ENCODE data around the gene GPRIN3.

GPRIN3 gene

DNA sequence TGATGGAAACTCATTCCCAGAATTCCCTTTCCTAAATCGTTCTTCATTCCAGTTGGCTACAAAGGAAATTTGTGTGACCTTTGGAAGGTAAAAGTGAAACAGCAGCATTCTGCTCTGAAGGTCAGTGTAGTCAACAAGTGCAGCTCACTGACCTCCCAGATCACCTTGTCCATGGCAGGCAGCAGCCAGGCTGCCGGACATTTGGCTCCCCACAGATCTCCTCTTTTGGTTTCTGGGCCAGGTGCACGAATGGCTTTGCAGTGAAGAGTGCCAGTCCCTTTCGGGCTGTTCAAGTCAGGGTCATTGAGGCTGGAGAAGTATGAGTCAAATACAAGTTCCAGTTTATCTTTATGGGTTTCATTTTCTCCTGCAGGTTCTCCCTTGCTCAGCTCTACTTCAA, 14.3 kb downstream of the GPRIN3 start:
- in situ Hi-C loops (cut with HindIII; ENCODE audit: low sequenced_read_pairs), result no loop called here
- TF ChIP-seq, protein P1, sequence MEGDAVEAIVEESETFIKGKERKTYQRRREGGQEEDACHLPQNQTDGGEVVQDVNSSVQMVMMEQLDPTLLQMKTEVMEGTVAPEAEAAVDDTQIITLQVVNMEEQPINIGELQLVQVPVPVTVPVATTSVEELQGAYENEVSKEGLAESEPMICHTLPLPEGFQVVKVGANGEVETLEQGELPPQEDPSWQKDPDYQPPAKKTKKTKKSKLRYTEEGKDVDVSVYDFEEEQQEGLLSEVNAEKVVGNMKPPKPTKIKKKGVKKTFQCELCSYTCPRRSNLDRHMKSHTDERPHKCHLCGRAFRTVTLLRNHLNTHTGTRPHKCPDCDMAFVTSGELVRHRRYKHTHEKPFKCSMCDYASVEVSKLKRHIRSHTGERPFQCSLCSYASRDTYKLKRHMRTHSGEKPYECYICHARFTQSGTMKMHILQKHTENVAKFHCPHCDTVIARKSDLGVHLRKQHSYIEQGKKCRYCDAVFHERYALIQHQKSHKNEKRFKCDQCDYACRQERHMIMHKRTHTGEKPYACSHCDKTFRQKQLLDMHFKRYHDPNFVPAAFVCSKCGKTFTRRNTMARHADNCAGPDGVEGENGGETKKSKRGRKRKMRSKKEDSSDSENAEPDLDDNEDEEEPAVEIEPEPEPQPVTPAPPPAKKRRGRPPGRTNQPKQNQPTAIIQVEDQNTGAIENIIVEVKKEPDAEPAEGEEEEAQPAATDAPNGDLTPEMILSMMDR (IDR thresholded peaks at IDR 0.05; ENCODE audit: low read depth, low read length, missing control alignments), result no peak
- no peak overlapping the region for H3K4me3 ChIP-seq (ENCODE audit: low read depth, low read length)
- DNase-seq (ENCODE audit: low read depth), result no peak

DNA sequence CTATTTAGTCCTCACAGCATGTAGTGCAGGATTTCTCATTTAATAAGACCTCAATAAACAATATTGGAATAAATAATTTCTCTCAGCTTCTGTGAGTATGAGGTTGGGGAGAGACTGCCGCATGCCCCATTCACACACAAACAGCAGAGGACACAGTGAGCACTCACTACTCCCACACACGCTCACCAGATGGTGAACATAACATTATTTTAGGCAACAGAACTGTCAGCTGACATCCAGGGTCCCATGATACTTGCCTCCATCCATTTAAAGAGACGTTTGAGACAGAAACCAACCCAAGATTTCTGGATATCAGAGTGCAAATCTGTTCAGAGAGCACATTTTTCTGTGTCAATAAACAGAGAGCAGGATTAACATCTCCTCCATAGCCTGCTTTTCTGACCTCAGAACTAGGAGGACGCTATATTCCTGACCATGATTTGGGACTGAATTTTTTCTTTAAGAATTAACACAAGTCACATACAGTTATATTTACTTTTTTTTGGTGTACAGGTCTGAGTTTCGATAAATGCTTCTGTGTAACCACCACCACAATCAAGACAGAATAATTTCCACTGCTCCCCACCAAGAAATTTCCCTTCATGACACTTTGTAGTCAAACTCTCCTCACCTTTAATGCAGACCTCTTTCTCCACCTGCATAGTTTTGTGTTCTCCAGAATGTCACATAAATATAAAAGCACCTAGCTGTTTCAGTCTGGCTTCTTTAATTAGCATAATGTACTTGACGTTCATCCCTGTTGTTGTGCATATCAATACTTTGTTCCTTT, 16.7 kb downstream of the GPRIN3 start:
- H3K4me3 ChIP-seq (ENCODE audit: low read depth, low read length), result no peak overlapping the region
- in situ Hi-C loops (cut with HindIII; ENCODE audit: low sequenced_read_pairs), result no loop called here
- TF ChIP-seq, protein P1 (IDR thresholded peaks at IDR 0.05; ENCODE audit: low read depth, low read length, missing control alignments), result no peak
- no peak for DNase-seq (ENCODE audit: low read depth)

- in situ Hi-C loops (cut with HindIII; ENCODE audit: low sequenced_read_pairs), result no loop called here
- H3K4me3 ChIP-seq (ENCODE audit: low read depth, low read length), result no peak overlapping the region
These were observed 18.3 kb downstream of the GPRIN3 start for GRCh38 chr4:89289312-89289711.

DNA sequence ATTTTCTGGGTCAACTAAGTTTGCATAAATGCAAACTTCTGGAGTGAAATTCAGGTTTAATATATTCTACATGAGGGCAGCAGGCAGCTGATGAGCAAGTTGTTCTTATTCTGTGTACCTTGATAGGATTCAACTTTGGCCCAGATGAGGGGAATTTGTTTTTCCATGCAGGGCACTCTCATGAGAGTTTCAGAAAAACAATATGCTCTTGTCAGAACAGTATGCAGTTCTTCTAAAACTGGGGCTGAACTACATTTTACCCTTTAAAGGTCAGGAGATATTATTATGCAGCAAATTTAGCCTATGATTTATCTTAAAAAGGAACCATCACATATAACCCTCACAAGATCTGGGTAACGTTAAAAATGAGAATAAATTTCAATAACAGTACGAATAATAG, 19.2 kb downstream of the GPRIN3 start:
- in situ Hi-C loops (cut with HindIII; ENCODE audit: low sequenced_read_pairs), result no loop called here
- TF ChIP-seq, protein P1 (IDR thresholded peaks at IDR 0.05; ENCODE audit: low read depth, low read length, missing control alignments), result no peak
- H3K4me3 ChIP-seq (ENCODE audit: low read depth, low read length), result no peak overlapping the region
- DNase-seq (ENCODE audit: low read depth), result no peak

More at GRCh38 chr4:89289312-89289711, 18.3 kb downstream of the GPRIN3 start:
- TF ChIP-seq, protein P1 (IDR thresholded peaks at IDR 0.05; ENCODE audit: low read depth, low read length, missing control alignments), result no peak
- DNase-seq (ENCODE audit: low read depth), result no peak

GRCh38 chr4:89287945-89288344, 19.7 kb downstream of the GPRIN3 start:
- no peak overlapping the region for H3K4me3 ChIP-seq (ENCODE audit: low read depth, low read length)
- no peak for DNase-seq (ENCODE audit: low read depth)
- TF ChIP-seq, protein P1 (IDR thresholded peaks at IDR 0.05; ENCODE audit: low read depth, low read length, missing control alignments), result no peak
- in situ Hi-C loops (cut with HindIII; ENCODE audit: low sequenced_read_pairs), result no loop called here

- no peak for DNase-seq (ENCODE audit: low read depth)
- H3K4me3 ChIP-seq (ENCODE audit: low read depth, low read length), result no peak overlapping the region
- TF ChIP-seq, protein P1 (IDR thresholded peaks at IDR 0.05; ENCODE audit: low read depth, low read length, missing control alignments), result no peak
- in situ Hi-C loops (cut with HindIII; ENCODE audit: low sequenced_read_pairs), result no loop called here
These were observed 21.9 kb downstream of the GPRIN3 start for GRCh38 chr4:89285745-89286144.

Data from astrocyte of the cerebellum (primary cell).